ENCODE measurements around the gene YPEL2.

The YPEL2 gene

DNA sequence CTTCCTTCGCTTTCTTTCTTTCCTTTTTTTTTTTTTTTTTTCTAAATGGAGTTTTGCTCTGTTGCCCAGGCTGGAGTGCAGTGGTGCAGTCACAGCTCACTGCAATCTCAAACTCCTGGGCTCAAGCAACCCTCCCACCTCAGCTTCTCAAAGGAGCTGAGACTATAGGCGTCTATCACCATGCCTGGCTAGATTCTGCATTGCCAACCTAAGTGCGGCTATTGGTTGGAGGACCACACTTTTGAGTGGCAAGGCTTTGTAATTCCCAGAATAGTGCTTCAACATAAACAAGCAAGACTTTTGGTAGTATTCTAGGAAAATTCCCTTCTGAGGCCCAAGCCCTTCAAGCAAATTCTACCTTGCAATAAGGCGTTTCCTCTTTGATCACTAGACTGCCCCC is 107.8 kb downstream of the YPEL2 start:
- FAIRE-seq: no peak

DNA sequence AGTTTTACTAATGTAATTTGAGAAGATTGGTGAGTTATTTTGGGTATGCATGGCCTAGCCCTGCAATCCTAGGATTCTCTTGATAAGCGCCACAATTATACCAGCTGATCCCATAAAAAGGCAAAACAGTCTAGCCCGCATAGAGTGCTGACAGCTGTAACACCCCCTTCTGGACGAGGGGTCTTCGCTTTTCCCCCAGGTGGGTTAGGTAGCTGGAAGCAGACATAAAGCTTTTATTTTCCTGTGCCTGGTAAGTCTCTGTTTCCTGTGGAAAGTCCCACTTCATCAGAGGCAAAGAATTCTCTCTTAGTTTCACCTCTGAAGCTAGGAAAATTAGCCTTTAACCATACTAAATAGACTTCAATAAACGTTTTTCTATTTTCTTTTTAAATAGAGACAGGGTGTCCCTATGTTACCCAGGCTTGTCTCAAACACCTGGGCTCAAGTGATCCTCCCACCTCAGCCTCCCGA is 108.3 kb downstream of the YPEL2 start:
- FAIRE-seq: no peak

DNA sequence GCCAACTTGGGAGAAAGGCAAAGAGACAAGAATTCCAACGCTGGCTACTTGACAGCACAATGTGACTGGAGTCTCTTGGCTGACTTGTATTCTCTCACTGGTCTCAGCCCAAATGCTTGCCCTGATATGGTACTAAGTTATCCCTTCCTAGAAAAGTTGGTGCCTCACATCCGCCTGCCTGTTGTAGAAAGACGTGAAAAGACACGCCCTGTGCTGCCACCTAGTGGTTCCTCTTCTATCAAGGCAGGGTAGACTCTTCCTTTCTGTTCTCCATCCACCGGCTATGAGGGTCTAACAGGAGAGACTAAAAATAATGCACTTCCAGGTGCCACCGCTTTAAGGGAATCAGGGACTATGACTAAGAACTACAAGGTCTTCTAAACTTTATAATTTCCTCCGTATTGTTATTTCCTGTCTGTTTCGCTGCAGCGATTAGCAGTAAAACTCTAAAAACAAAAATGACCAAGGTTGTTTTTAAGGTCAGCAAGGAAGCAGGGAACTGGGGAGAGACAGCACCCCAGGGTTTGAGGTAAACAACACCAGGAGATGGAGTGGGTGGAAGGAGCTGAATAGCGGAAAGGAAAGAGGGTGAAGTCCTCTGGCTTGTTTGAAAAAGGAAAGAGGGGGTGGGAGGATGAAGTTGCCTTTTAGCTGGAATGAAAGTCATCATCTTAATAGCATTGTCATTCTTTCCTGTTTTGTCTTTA is 109.5 kb downstream of the YPEL2 start:
- peak; percentile 86 for FAIRE-seq

DNA sequence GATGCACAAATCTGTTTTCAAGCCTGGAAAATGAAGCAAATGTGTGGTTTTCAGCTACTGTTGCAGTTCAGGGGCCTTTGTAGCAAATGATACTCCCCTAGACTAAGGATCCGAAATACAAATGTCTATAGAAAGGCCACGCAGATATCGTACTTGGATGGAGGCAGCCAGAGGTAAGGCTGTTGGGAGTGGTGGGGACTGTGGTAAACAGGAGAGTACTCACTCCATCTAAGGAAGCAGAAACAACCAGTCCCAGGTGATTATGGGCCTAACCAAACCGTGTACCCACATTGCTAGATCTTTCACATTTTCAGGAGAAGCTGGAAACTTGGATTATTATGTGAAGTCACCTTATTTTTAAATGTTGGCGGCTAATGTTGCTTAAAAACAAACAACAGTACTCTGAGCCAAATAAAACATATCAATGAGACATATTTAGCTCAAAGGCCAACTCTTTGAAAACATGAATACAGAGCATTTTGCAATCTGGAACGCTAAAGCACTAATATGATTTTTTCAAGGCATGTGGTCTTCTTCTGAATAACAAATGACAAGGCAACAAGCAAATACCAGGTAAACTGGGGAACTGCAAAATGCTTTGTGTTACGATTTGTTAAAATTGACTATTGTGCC is 110.1 kb downstream of the YPEL2 start:
- FAIRE-seq: no peak

DNA sequence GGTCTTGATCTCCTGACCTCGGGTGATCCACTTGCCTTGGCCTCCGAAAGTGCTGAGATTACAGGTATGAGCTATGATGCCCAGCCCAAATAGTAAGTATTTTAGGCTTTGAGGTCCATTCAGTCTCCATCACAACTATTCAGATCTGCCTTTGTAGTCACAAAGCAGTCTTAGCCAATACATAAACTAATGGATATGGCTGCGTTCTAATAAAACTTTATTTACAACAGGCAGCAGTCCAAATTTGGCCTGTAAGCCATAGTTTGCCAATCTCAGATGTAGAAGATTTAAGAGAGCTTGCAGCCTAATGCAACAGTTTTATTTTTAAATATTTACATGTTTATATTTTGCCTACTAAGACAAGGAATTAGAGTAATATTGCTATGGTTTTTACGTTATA is 111.7 kb downstream of the YPEL2 start:
- FAIRE-seq: no peak
